C4-2B (cell line): Measurements from ENCODE around the gene CHI3L1.
A peak's percentile ranks its signal among the peaks of the same experiment; 100 is the strongest.

Experiments used
- H3K27ac ChIP-seq: fragments of 450-650 bp; 2 replicates; pipeline ENCODE4 v1.5.1; 2017
- CTCF ChIP-seq: fragments of 450-650 bp; conservative IDR thresholded peaks from 2 replicates; pipeline ENCODE4 v1.5.1; 2017; ENCODE audit warnings: mild to moderate bottlenecking
- ZFX ChIP-seq: fragments of 450-650 bp; IDR thresholded peaks from 2 replicates; pipeline ENCODE4 v1.6.1; 2017

CHI3L1 gene

GRCh38 chr1:203159844-203160243 is 26.7 kb downstream of the CHI3L1 start:
- H3K27ac ChIP-seq, result no peak overlapping the region
- TF ChIP-seq CTCF, result no peak
- TF ChIP-seq ZFX, result no peak

- no peak overlapping the region for H3K27ac ChIP-seq
- no peak for TF ChIP-seq CTCF
- no peak for TF ChIP-seq ZFX
Measured at GRCh38 chr1:203158960-203159665, 27.4 kb downstream of the CHI3L1 start.

- no peak for TF ChIP-seq ZFX
- TF ChIP-seq CTCF, result no peak
- H3K27ac ChIP-seq, result no peak overlapping the region
Measured at GRCh38 chr1:203158423-203158822, 28.1 kb downstream of the CHI3L1 start.

GRCh38 chr1:203156280-203156679 is 30.2 kb downstream of the CHI3L1 start:
- TF ChIP-seq CTCF (no peak), ZFX (no peak)
- no peak overlapping the region for H3K27ac ChIP-seq

GRCh38 chr1:203153989-203154821 is 32.3 kb downstream of the CHI3L1 start:
- peak overlapping the region; percentile 51 for H3K27ac ChIP-seq
- TF ChIP-seq ZFX (no peak), CTCF (no peak)

- H3K27ac ChIP-seq, result peak overlapping the region; percentile 51
- TF ChIP-seq CTCF, result no peak
- no peak for TF ChIP-seq ZFX
Measured at GRCh38 chr1:203153051-203153988, 33.2 kb downstream of the CHI3L1 start.
